ENCODE results near the gene SH3RF1.

SH3RF1 gene

DNA sequence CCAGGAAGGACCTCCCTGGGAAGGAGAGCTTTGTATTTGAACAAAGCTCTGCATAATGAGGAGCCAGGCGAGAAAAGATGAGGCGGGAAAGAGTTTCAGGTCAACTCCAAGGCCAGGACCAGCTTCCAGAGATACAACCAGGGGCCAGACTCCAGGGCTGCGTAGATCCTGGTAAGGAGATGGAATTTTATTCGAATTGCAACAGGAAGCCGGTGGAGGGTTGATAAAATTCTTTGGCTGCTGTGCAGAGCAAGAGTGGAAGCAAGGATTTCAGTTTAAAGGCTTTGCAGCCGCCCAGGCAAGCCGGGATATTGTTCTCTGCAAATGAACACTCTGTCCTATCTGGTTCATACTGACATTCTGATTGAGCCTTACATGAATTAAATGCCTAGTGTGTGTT, 220.5 kb downstream of the SH3RF1 start:
- H2BK15ac ChIP-seq (ENCODE audit: low read length): no peak overlapping the region
- no peak overlapping the region for H3K4ac ChIP-seq (ENCODE audit: low read length)
- H2BK120ac ChIP-seq (ENCODE audit: low read depth, low read length): no peak overlapping the region
- no peaks in the 10 kb centered on the region for H3K36me3 ChIP-seq (replicated peaks in 1 of 2; ENCODE audit: control insufficient read depth in 2 of 2, insufficient read depth in 2 of 2, low read length in 2 of 2)
- no peak for DNase-seq (ENCODE audit: low spot score)
- H2BK5ac ChIP-seq (ENCODE audit: low read length): no peak overlapping the region
- H4K8ac ChIP-seq (ENCODE audit: low read depth, low read length): no peak overlapping the region
- no peaks in the 10 kb centered on the region for H3K79me1 ChIP-seq (ENCODE audit: low read depth, low read length)
- peak overlapping the region in 1 of 2 donors; percentile 10 for H3K4me3 ChIP-seq (ENCODE audit: low read length in 2 of 2)
- H3K9ac ChIP-seq (ENCODE audit: low read depth, low read length, poor library complexity): no peak overlapping the region
- H3K14ac ChIP-seq (ENCODE audit: low read length): no peak overlapping the region
- no peaks in the 10 kb centered on the region for H3K27me3 ChIP-seq (ENCODE audit: control insufficient read depth in 3 of 3, insufficient read depth in 3 of 3, low read depth in 1 of 3, low read length in 3 of 3)
- H4K91ac ChIP-seq (ENCODE audit: low read depth, low read length, poor library complexity): no peak overlapping the region
- H3K4me1 ChIP-seq (ENCODE audit: control insufficient read depth in 2 of 2, insufficient read depth in 1 of 2, low read depth in 1 of 2, low read length in 2 of 2): peaks cover 13 to 29% of the 10 kb centered on the region in 2 donors
- no CpG with 5 or more reads among the region's 7 CpGs for WGBS, 2 donors (ENCODE audit: extremely low coverage in 2 of 2, insufficient read length in 2 of 2, insufficient replicate concordance in 1 of 2)
- H2AK5ac ChIP-seq (ENCODE audit: low read depth, low read length): no peak overlapping the region
- H2AFZ ChIP-seq (ENCODE audit: low read length): peak overlapping the region; percentile 30
- H3K23ac ChIP-seq (ENCODE audit: low read depth, low read length, poor library complexity): no peak overlapping the region
- no peak overlapping the region for H3K18ac ChIP-seq (ENCODE audit: low read length)
- H3K27ac ChIP-seq (replicated peaks; ENCODE audit: low read length): no peak overlapping the region
- H2BK12ac ChIP-seq (ENCODE audit: low read length): no peak overlapping the region
- peaks cover 0 to 2% of the 10 kb centered on the region in 2 donors for H3K9me3 ChIP-seq (replicated peaks in 1 of 2; ENCODE audit: control insufficient read depth in 2 of 2, insufficient read depth in 1 of 2, low read depth in 1 of 2, low read length in 2 of 2)
- no peak overlapping the region for H3K4me2 ChIP-seq (ENCODE audit: insufficient read depth, low read length, poor library complexity, severe bottlenecking)

GRCh38 chr4:169048868-169049414, 221.8 kb downstream of the SH3RF1 start:
- no peak overlapping the region for H2AK5ac ChIP-seq (ENCODE audit: low read depth, low read length)
- H3K14ac ChIP-seq (ENCODE audit: low read length): no peak overlapping the region
- peaks cover 0 to 2% of the 10 kb centered on the region in 2 donors for H3K9me3 ChIP-seq (replicated peaks in 1 of 2; ENCODE audit: control insufficient read depth in 2 of 2, insufficient read depth in 1 of 2, low read depth in 1 of 2, low read length in 2 of 2)
- no peaks in the 10 kb centered on the region for H3K27me3 ChIP-seq (ENCODE audit: control insufficient read depth in 3 of 3, insufficient read depth in 3 of 3, low read depth in 1 of 3, low read length in 3 of 3)
- H3K4ac ChIP-seq (ENCODE audit: low read length): no peak overlapping the region
- no peak overlapping the region for H3K23ac ChIP-seq (ENCODE audit: low read depth, low read length, poor library complexity)
- H2BK5ac ChIP-seq (ENCODE audit: low read length): no peak overlapping the region
- H4K8ac ChIP-seq (ENCODE audit: low read depth, low read length): no peak overlapping the region
- H3K79me1 ChIP-seq (ENCODE audit: low read depth, low read length): no peaks in the 10 kb centered on the region
- H4K91ac ChIP-seq (ENCODE audit: low read depth, low read length, poor library complexity): no peak overlapping the region
- H3K18ac ChIP-seq (ENCODE audit: low read length): no peak overlapping the region
- no peak overlapping the region for H2AFZ ChIP-seq (ENCODE audit: low read length)
- no peak overlapping the region for H3K27ac ChIP-seq (replicated peaks; ENCODE audit: low read length)
- H3K36me3 ChIP-seq (replicated peaks in 1 of 2; ENCODE audit: control insufficient read depth in 2 of 2, insufficient read depth in 2 of 2, low read length in 2 of 2): no peaks in the 10 kb centered on the region
- WGBS, 2 donors (ENCODE audit: extremely low coverage in 2 of 2, insufficient read length in 2 of 2, insufficient replicate concordance in 1 of 2): no CpG with 5 or more reads among the region's 9 CpGs
- no peak overlapping the region for H3K9ac ChIP-seq (ENCODE audit: low read depth, low read length, poor library complexity)
- peaks cover 13 to 29% of the 10 kb centered on the region in 2 donors for H3K4me1 ChIP-seq (ENCODE audit: control insufficient read depth in 2 of 2, insufficient read depth in 1 of 2, low read depth in 1 of 2, low read length in 2 of 2)
- no peak overlapping the region for H2BK15ac ChIP-seq (ENCODE audit: low read length)
- no peak overlapping the region for H2BK12ac ChIP-seq (ENCODE audit: low read length)
- no peak overlapping the region for H3K4me3 ChIP-seq (ENCODE audit: low read length in 2 of 2)
- no peak overlapping the region for H2BK120ac ChIP-seq (ENCODE audit: low read depth, low read length)
- no peak for DNase-seq (ENCODE audit: low spot score)
- H3K4me2 ChIP-seq (ENCODE audit: insufficient read depth, low read length, poor library complexity, severe bottlenecking): no peak overlapping the region

GRCh38 chr4:169047956-169048355, 222.8 kb downstream of the SH3RF1 start:
- no peak overlapping the region for H4K91ac ChIP-seq (ENCODE audit: low read depth, low read length, poor library complexity)
- H3K23ac ChIP-seq (ENCODE audit: low read depth, low read length, poor library complexity): no peak overlapping the region
- H3K4me1 ChIP-seq (ENCODE audit: control insufficient read depth in 2 of 2, insufficient read depth in 1 of 2, low read depth in 1 of 2, low read length in 2 of 2): peaks cover 15 to 29% of the 10 kb centered on the region in 2 donors
- no peak for DNase-seq (ENCODE audit: low spot score)
- no peak overlapping the region for H3K9ac ChIP-seq (ENCODE audit: low read depth, low read length, poor library complexity)
- peaks cover 0 to 2% of the 10 kb centered on the region in 2 donors for H3K9me3 ChIP-seq (replicated peaks in 1 of 2; ENCODE audit: control insufficient read depth in 2 of 2, insufficient read depth in 1 of 2, low read depth in 1 of 2, low read length in 2 of 2)
- H2AK5ac ChIP-seq (ENCODE audit: low read depth, low read length): no peak overlapping the region
- H2AFZ ChIP-seq (ENCODE audit: low read length): peak overlapping the region; percentile 18
- no peak overlapping the region for H3K27ac ChIP-seq (replicated peaks; ENCODE audit: low read length)
- H3K18ac ChIP-seq (ENCODE audit: low read length): no peak overlapping the region
- no peak overlapping the region for H3K4me3 ChIP-seq (ENCODE audit: low read length in 2 of 2)
- H3K36me3 ChIP-seq (replicated peaks in 1 of 2; ENCODE audit: control insufficient read depth in 2 of 2, insufficient read depth in 2 of 2, low read length in 2 of 2): no peaks in the 10 kb centered on the region
- no peak overlapping the region for H3K14ac ChIP-seq (ENCODE audit: low read length)
- no peak overlapping the region for H2BK15ac ChIP-seq (ENCODE audit: low read length)
- H2BK5ac ChIP-seq (ENCODE audit: low read length): no peak overlapping the region
- no peak overlapping the region for H2BK12ac ChIP-seq (ENCODE audit: low read length)
- H3K27me3 ChIP-seq (ENCODE audit: control insufficient read depth in 3 of 3, insufficient read depth in 3 of 3, low read depth in 1 of 3, low read length in 3 of 3): no peaks in the 10 kb centered on the region
- H3K79me1 ChIP-seq (ENCODE audit: low read depth, low read length): no peaks in the 10 kb centered on the region
- no CpG with 5 or more reads among the region's 4 CpGs for WGBS, 2 donors (ENCODE audit: extremely low coverage in 2 of 2, insufficient read length in 2 of 2, insufficient replicate concordance in 1 of 2)
- no peak overlapping the region for H2BK120ac ChIP-seq (ENCODE audit: low read depth, low read length)
- no peak overlapping the region for H3K4ac ChIP-seq (ENCODE audit: low read length)
- H3K4me2 ChIP-seq (ENCODE audit: insufficient read depth, low read length, poor library complexity, severe bottlenecking): no peak overlapping the region
- H4K8ac ChIP-seq (ENCODE audit: low read depth, low read length): no peak overlapping the region

GRCh38 chr4:169045862-169046584, 224.7 kb downstream of the SH3RF1 start:
- Histone ChIP-seq H2AK5ac (ENCODE audit: low read depth, low read length) (no peak overlapping the region), H3K36me3 (replicated peaks in 1 of 2; ENCODE audit: control insufficient read depth in 2 of 2, insufficient read depth in 2 of 2, low read length in 2 of 2) (no peaks in the 10 kb centered on the region), H2BK12ac (ENCODE audit: low read length) (no peak overlapping the region), H3K4me3 (ENCODE audit: low read length in 2 of 2) (no peak overlapping the region), H3K4me1 (ENCODE audit: control insufficient read depth in 2 of 2, insufficient read depth in 1 of 2, low read depth in 1 of 2, low read length in 2 of 2) (peaks cover 21 to 29% of the 10 kb centered on the region in 2 donors), H4K8ac (ENCODE audit: low read depth, low read length) (no peak overlapping the region), H3K9ac (ENCODE audit: low read depth, low read length, poor library complexity) (peak overlapping the region; percentile 38), H3K27ac (replicated peaks; ENCODE audit: low read length) (no peak overlapping the region), H2BK15ac (ENCODE audit: low read length) (no peak overlapping the region), H4K91ac (ENCODE audit: low read depth, low read length, poor library complexity) (no peak overlapping the region), H2BK120ac (ENCODE audit: low read depth, low read length) (no peak overlapping the region), H3K79me1 (ENCODE audit: low read depth, low read length) (no peaks in the 10 kb centered on the region), H3K18ac (ENCODE audit: low read length) (peak overlapping the region; percentile 1), H3K4ac (ENCODE audit: low read length) (no peak overlapping the region), H3K14ac (ENCODE audit: low read length) (no peak overlapping the region), H3K4me2 (ENCODE audit: insufficient read depth, low read length, poor library complexity, severe bottlenecking) (no peak overlapping the region), H2AFZ (ENCODE audit: low read length) (peak overlapping the region; percentile 56), H3K23ac (ENCODE audit: low read depth, low read length, poor library complexity) (no peak overlapping the region), H2BK5ac (ENCODE audit: low read length) (no peak overlapping the region), H3K27me3 (ENCODE audit: control insufficient read depth in 3 of 3, insufficient read depth in 3 of 3, low read depth in 1 of 3, low read length in 3 of 3) (no peaks in the 10 kb centered on the region), H3K9me3 (replicated peaks in 1 of 2; ENCODE audit: control insufficient read depth in 2 of 2, insufficient read depth in 1 of 2, low read depth in 1 of 2, low read length in 2 of 2) (no peaks in the 10 kb centered on the region)
- no CpG with 5 or more reads among the region's 15 CpGs for whole genome bisulfite sequencing, 2 donors (ENCODE audit: extremely low coverage in 2 of 2, insufficient read length in 2 of 2, insufficient replicate concordance in 1 of 2)
- DNase-seq (ENCODE audit: low spot score): no peak
